Muscle of back (tissue), 11 donors: ENCODE measurements around the gene COL4A3. TPM values are rescaled to one million over a fixed set of nuclear protein-coding genes. Genes with fewer than 3 reads are reported as not detected.

Source experiments
- DNase-seq, 3 donors: peaks; one replicate each; pipeline versions ENCODE4 v3.0.0 to v3.0.0-alpha.2; 2013
- polyA plus RNA-seq, 10 donors: library from polyadenylated mRNA; unstranded; fragments of 120-200 nt; gene quantifications; one replicate each; pipeline ENCODE4 v1.2.1, GENCODE V29; 2013; ENCODE audit not compliant: insufficient read length in 10 of 10

COL4A3 gene
- polyA plus RNA-seq, 10 donors: 0.03 to 0.30 (median 0.11) TPM; not detected in 1

GRCh38 chr2:227287771-227288170, 123.3 kb downstream of the COL4A3 start:
- DNase-seq: no peak

DNA sequence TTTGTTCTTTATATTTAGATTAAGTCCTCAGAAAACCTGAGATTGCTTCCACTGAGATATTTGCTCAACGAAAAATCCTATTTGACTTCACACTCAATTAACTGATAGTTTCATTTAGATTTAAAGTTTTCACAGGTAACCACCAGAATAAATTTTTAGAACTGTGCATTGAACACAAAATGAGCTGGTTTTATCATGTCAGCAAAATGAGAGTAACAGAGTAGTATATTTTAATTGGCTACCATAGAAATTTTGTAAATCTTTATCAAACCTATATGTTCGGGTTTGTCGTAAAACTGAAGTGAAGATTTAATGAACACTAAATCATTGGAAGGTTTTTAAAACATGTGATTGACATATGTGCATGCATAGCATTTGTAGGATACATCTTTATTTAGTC, 127.9 kb downstream of the COL4A3 start:
- DNase-seq: no peak

- DNase-seq: no peak
Measured at GRCh38 chr2:227293531-227293930, 129.1 kb downstream of the COL4A3 start.

- no peak for DNase-seq
Measured at GRCh38 chr2:227295806-227296205, 131.4 kb downstream of the COL4A3 start.

DNA sequence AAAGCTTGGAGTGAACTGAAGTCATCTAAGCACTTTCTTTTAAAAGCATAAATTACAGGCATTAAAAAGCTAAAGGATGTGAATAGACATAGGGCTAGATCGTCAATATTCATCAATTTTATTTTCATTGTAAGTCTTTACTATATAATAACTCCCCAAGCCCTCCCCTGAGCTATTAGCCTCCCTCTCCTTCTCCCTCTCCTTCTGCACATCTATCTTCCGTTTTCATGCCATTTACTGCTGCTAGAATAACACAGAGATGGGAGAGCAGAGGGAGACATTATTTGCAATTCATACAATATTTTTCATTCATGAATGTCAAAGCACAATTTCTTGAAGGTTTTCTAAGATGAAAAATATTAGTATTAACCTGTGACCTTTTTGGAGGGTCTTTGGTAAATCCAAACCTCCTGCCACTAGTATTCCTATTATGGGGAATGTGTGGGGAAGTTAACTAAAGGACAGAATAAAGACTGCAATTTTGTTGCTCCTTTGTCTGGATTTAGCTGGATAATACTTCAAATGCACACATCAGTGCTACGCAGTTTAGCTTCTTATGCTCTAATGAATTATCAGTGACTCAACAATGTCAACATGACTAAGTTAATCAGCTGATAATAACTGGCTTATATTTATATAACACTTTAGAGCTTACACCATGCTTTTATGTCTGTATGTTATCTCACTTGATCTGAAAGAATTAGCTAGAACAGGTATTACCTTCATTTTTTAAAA, 132.4 kb downstream of the COL4A3 start:
- DNase-seq: no peak

- peak in 2 of 3 donors; percentile 10 to 17 for DNase-seq
Measured at GRCh38 chr2:227301523-227301922, 137.1 kb downstream of the COL4A3 start.

DNA sequence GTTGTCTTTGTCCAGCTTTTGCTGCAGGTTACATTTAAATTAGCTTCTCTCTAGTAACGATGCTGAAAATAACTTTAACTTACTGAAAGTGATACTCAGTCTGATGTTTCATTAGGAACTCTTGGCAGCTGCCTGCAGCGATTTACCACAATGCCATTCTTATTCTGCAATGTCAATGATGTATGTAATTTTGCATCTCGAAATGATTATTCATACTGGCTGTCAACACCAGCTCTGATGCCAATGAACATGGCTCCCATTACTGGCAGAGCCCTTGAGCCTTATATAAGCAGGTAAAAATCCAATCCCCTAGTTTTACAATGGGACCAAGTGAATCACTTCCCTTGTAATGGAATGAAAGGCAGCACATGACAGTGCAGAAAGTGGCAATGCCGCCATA, 144.4 kb downstream of the COL4A3 start:
- peak in 1 of 3 donors; percentile 25 for DNase-seq

- no peak for DNase-seq
Measured at GRCh38 chr2:227310756-227311110, 146.3 kb downstream of the COL4A3 start.

DNA sequence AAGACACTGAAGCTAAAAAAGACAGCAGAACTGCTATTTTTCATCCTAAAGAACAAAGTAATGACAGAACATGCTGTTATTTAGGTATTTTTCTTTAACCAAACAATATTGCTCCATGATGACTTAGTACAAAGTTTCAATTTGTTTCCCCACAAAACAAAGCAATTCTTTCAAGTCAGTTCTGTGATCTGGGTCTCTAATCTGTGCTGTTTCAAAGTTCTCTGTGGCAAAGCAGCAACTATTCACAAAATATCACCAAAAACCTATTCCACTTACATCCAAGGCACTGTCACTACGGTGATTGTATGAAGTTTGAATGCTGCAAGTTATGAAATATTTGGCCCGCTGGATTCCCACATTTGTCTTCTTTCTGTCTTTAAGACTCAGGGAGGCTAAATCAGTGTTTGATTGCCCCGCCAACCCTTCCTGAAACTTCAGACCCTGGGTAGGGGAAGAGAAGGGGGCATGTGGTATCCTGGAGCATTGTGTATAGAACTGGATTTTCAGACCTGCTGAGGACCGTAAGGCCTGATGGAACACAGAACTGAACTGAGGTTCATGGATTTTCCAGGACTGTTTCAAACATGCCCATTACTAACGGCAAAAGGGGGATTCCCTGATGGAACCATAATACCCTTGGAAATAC, 147.6 kb downstream of the COL4A3 start:
- DNase-seq: no peak

- no peak for DNase-seq
Measured at GRCh38 chr2:227312579-227312978, 148.2 kb downstream of the COL4A3 start.

GRCh38 chr2:227313310-227313709, 148.9 kb downstream of the COL4A3 start:
- DNase-seq: no peak

- DNase-seq: no peak
Measured at GRCh38 chr2:227317834-227318233, 153.4 kb downstream of the COL4A3 start.

GRCh38 chr2:227320305-227321094, 156.1 kb downstream of the COL4A3 start:
- no peak for DNase-seq

DNA sequence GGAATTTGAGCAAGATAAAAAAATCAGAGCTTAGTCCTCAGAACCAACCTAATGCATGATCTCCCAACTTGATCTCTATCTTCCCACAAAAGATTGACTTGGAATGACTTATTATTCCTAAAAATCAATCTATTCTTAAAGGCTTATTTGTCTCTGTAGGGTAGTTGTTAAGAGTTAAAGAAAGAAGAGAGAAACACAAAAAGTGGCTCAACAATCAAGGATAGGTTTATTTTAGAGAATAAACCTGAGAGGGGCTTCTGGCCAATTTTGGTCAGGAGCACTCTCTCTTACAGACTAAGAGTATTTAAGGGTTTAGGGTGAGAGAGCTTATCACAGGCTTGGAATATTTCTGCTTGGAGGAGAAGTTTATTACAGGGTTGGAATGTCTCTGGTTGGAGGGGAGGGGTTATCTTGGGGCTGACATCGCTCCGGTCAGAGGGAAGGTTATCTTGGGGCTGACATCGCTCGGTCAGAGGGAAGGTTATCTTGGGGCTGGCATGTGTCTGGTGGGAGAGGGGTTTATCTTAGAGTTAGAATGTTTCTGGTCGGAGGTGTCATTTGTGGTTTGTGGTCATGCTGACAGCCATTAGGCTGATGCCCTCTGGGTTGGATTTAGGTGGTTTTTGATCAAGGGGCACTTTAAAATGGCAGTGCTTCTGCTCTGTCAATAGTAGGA, 158.2 kb downstream of the COL4A3 start:
- DNase-seq: no peak

- no peak for DNase-seq
Measured at GRCh38 chr2:227323818-227324217, 159.4 kb downstream of the COL4A3 start.

DNA sequence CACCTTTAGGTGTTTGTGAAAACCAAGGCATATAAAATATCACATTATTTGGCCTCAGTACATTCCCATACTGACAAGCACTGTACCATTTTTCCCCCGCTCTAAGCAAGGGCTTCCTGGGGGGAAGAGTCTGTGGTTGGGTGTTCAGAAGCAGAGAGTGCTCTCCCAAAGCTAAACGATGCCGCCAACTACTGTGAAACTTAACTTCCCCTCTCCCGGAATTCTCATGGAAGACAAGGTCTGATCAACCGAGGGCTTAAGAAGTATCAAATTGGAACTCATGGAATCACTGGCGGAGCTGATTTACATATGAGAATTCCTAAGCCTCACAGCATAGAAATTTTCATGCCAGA, 160.2 kb downstream of the COL4A3 start:
- DNase-seq: no peak

DNA sequence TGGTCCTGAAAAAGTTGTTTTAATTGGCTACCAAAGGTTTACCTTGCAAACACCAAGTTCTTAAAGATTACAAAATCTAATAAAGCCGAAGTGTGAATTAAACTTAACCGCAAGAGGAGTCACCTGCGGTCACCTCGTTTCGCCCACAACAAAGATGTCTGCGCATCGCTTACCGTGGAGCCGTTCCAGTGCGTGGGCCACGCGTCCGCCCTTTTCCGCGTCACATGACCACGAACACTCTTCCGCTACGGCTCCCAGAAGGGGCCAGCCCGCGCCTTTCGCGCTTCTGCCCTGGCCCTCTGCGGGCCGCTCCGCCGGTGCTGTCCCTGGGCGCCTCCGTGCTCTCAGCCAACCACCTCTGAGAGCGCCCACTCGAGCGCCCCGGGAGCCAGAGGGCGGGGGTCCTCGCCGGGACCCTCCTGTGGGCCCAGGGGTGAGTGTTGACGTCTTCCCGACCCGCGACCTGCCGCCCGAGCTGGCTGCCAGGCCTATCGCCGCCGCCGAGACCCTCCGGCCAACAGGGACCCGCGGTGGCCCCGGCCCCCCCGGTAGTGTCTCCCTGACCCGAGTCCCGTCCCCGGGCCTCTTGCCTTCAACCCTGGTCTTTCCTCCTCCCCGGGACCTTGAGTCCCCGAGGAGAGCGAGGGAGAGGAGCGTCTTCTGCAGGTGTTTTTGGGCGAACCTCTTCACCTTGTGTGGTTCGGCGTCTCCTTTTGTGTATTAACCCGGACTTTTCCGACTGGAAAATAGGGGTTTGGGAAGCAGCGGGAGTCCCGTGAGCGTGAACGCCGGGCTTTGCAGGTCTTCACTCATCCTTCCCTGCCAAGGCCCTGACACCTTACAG, 160.8 kb downstream of the COL4A3 start, which contains the start of gene MFF:
MFF (plus strand) TSS at position 257 of the 844 bp plus-strand sequence. CDS start 5,415 bp downstream, outside the sequence.
- DNase-seq: peak; percentile 93 to 97 (median 97)

GRCh38 chr2:227325839-227326195, 161.4 kb downstream of the COL4A3 start:
- DNase-seq: peak in 2 of 3 donors; percentile 33 to 44

DNA sequence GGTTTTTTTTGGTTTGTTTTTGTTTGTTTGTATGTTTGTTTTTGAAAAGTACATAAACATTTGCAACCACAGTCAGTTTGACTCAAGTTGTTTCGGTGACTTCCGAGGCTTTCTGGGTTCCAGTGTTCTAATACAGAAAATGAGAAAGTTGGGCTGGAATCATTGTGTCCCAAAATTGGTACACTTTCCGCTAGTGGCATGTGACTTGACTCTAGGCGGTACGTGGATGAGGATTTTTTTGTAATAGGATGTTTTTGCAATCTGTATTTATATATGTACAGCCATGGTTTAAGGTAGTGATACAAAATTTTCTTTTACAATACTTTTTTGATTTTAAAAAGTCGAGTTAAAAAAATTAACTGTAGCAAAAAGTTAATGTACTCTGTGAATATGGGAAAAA, 162.4 kb downstream of the COL4A3 start:
- DNase-seq: no peak

GRCh38 chr2:227335713-227336112, 171.3 kb downstream of the COL4A3 start:
- no peak for DNase-seq

- no peak for DNase-seq
Measured at GRCh38 chr2:227337442-227337841, 173.0 kb downstream of the COL4A3 start.
